ENCODE results near the gene KHSRP. TPM values are rescaled to one million over a fixed set of nuclear protein-coding genes. Genes with fewer than 3 reads are reported as not detected.
A peak's percentile ranks its signal among the peaks of the same experiment; 100 is the strongest.

Gene KHSRP
- total and polyA plus RNA-seq, 10 donors = 35.8 to 174 (median 124) TPM

GRCh38 chr19:6415591-6416190 lies 8.9 kb downstream of the KHSRP start:
- Histone ChIP-seq H3K9me3 (no peaks in the 10 kb centered on the region), H3K4me1 (peaks cover 0 to 18% (median 0%) of the 10 kb centered on the region in 6 donors), H3K4me3 (no peak overlapping the region), H3K36me3 (peaks cover 3 to 81% (median 72%) of the 10 kb centered on the region in 6 donors), H3K27me3 (replicated peaks in 1 of 7) (no peaks in the 10 kb centered on the region), H3K27ac (no peak overlapping the region)
- WGBS, 5 donors = 92 to 98% (median 94%) methylated on average over 15 to 32 of the region's 32 CpGs
- intact Hi-C loops (cut with DNase I; ENCODE audit: low total_unique reads) = no loop called here
- TF ChIP-seq POLR2AphosphoS5 (IDR thresholded peaks at IDR 0.05) (no peak), POLR2A (IDR thresholded peaks at IDR 0.05) (no peak), CTCF (IDR thresholded peaks at IDR 0.05 in 8 of 11, conservative IDR thresholded peaks at IDR 0.05 in 3 of 11) (no peak)
- DNase-seq = no peak

- peak in 1 of 3 donors; percentile 10 for TF ChIP-seq POLR2AphosphoS5 (IDR thresholded peaks at IDR 0.05)
- no peak for TF ChIP-seq CTCF (IDR thresholded peaks at IDR 0.05 in 8 of 11, conservative IDR thresholded peaks at IDR 0.05 in 3 of 11)
- intact Hi-C loops (cut with DNase I; ENCODE audit: low total_unique reads) = no loop called here
- 92 to 94% (median 93%) methylated on average over 39 to 47 of the region's 47 CpGs for WGBS, 5 donors
These were observed 9.6 kb downstream of the KHSRP start for GRCh38 chr19:6414793-6415590.

GRCh38 chr19:6413721-6414643 lies 10.6 kb downstream of the KHSRP start:
- TF ChIP-seq POLR2AphosphoS5 (IDR thresholded peaks at IDR 0.05) (peak in 2 of 3 donors; percentile 17 to 55), CTCF (IDR thresholded peaks at IDR 0.05 in 8 of 11, conservative IDR thresholded peaks at IDR 0.05 in 3 of 11) (no peak)
- Histone ChIP-seq H3K4me3 (no peak overlapping the region), H3K9me3 (no peaks in the 10 kb centered on the region), H3K36me3 (peaks cover 3 to 64% (median 55%) of the 10 kb centered on the region in 6 donors), H3K27ac (peak overlapping the region in 4 of 8 donors; percentile 18 to 51 (median 50)), H3K27me3 (replicated peaks in 1 of 7) (no peaks in the 10 kb centered on the region), H3K4me1 (peaks cover 0 to 5% (median 0%) of the 10 kb centered on the region in 6 donors)
- intact Hi-C loops (cut with DNase I; ENCODE audit: low total_unique reads) = no loop called here
- 84 to 91% (median 86%) methylated on average over 41 to 42 of the region's 42 CpGs for WGBS, 5 donors
- DNase-seq = no peak

More at GRCh38 chr19:6414793-6415590, 9.6 kb downstream of the KHSRP start:
- Histone ChIP-seq H3K4me1 (peaks cover 0 to 11% (median 0%) of the 10 kb centered on the region in 6 donors), H3K4me3 (no peak overlapping the region), H3K9me3 (no peaks in the 10 kb centered on the region), H3K36me3 (peaks cover 3 to 74% (median 65%) of the 10 kb centered on the region in 6 donors), H3K27me3 (replicated peaks in 1 of 7) (no peaks in the 10 kb centered on the region), H3K27ac (no peak overlapping the region)
- DNase-seq = no peak
